ENCODE data around the gene ZNF74.

ZNF74 gene

GRCh38 chr22:20430101-20430719 lies 36.3 kb downstream of the ZNF74 start:
- in situ Hi-C loops (cut with MboI; ENCODE audit: low sequenced_read_pairs), result no loop called here

- in situ Hi-C loops (cut with MboI; ENCODE audit: low sequenced_read_pairs), result no loop called here
These were observed 37.0 kb downstream of the ZNF74 start for GRCh38 chr22:20430720-20431510.

DNA sequence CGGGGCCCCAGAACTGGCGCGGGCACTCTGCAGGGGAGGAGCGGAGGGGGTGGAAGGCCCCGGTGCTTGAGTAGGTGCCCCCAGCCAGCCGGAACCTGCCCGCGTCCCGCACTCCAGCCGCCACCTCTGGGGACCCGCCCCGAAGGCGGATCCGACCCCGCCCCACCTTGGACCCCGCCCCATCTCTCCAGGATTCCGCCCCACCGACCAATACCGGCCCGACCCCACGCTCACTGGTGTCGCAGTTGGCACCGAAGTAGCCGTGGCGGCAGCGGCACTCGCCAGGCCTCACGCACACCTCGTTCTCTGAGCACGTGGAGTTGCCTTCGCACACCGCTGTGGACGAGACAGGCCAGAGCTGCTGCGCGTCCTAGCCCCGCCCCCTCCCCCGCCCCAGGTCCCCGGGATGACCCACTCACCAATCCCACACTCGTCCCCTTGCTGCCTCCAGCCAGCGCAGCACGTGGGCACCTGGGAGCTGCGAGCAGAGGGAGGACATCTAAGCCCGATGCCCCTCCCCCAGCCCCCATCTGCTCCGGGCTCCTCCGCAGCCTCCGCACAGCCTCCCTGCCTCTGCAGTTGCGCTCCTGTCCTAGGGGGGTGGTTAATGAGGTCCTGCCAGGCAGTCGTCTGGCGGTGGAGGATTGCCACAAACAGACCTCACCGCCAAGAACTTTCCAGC lies 37.7 kb downstream of the ZNF74 start:
- in situ Hi-C loops (cut with MboI; ENCODE audit: low sequenced_read_pairs), result no loop called here

- in situ Hi-C loops (cut with MboI; ENCODE audit: low sequenced_read_pairs), result no loop called here
These were observed 38.3 kb downstream of the ZNF74 start for GRCh38 chr22:20432244-20432686.

DNA sequence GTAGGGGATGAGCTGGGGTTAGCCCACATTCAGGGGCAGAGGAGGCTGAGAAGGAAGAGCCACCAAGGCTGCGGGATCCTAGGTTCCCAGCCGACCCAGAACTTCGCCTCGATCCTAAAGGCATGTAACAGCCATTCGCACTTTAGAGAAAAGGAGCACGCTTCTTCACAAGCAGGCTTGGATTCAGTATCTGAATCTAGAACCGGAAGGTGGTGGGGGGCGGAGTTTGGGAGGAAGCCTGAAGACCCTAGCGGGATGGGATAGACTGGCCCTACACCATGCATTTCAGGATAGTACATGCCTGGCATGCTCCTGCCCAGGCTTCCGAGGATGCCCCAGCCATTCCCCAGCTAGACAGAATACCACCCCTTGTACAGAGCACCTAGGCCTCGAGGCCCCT lies 39.2 kb downstream of the ZNF74 start:
- in situ Hi-C loops (cut with MboI; ENCODE audit: low sequenced_read_pairs), result no loop called here

GRCh38 chr22:20433686-20434241 lies 39.8 kb downstream of the ZNF74 start:
- in situ Hi-C loops (cut with MboI; ENCODE audit: low sequenced_read_pairs), result no loop called here

DNA sequence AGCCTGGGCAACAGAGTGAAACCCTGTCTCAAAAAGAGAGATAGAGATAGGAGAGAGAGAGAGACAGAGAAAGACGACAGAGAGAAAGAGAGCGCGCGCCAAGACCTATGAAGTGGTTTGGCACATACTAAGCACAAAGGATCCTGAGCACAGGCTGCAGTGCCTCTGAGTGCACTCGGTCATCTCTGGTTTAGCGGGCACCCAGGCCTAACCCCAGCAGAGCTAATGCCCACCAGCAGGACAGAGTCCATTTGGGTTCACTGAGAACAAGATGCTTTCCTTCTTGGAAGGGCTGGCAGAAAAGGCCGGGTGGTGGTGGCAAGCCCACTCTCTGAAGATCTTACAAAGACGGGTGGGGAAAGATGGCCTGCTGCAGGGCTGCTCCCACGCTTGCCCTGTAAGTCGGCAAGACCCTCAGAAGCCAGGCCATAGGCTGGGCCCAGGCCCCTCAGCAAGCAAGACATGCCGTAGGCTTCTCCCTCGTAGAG lies 40.4 kb downstream of the ZNF74 start:
- in situ Hi-C loops (cut with MboI; ENCODE audit: low sequenced_read_pairs), result no loop called here

GRCh38 chr22:20434773-20435172 lies 40.8 kb downstream of the ZNF74 start:
- in situ Hi-C loops (cut with MboI; ENCODE audit: low sequenced_read_pairs), result no loop called here

DNA sequence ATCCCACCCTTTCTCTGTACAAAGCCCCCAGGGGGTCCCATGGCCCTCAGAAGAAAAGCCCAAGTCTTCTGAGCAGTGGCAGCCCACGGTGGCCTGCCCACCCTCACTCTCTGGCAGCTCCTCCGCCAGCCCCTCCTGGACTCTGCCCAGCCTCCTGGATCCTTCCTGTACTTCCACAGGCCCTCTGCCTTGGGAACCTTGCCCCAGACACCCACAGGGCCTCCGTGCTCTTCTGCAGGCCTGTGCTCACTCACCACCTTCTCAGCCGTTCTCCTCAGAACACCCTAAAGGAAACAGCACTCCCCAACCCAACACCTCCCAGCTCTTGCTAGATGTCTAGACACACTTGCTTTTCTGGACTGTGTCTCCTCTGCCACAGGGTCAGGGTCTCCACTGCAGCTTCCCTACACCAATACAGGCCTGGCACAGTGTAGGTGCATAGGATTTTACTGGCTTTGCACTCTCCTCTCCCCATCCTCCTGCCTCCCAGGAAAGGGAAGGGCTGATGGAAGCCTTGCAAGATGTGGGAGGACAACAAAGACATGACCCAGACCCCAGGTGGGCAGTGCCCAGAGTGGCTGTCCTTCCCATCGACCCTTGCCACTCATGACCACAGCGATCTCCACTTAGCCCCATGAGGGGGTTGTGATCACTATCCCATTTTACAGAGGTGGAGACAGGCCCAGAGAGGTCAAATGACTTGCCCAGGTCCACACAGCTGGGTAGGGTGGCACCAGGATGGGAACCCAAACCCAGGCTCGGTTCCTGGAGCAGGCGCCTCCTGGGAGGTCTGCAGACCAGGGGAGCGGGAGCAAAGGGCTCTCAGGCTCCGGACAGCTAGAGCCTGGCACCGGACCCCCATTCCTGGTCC lies 41.7 kb downstream of the ZNF74 start:
- in situ Hi-C loops (cut with MboI; ENCODE audit: low sequenced_read_pairs), result no loop called here

GRCh38 chr22:20436307-20436767 lies 42.4 kb downstream of the ZNF74 start:
- in situ Hi-C loops (cut with MboI; ENCODE audit: low sequenced_read_pairs), result no loop called here

- in situ Hi-C loops (cut with MboI; ENCODE audit: low sequenced_read_pairs), result no loop called here
These were observed 43.0 kb downstream of the ZNF74 start for GRCh38 chr22:20436768-20437612.

DNA sequence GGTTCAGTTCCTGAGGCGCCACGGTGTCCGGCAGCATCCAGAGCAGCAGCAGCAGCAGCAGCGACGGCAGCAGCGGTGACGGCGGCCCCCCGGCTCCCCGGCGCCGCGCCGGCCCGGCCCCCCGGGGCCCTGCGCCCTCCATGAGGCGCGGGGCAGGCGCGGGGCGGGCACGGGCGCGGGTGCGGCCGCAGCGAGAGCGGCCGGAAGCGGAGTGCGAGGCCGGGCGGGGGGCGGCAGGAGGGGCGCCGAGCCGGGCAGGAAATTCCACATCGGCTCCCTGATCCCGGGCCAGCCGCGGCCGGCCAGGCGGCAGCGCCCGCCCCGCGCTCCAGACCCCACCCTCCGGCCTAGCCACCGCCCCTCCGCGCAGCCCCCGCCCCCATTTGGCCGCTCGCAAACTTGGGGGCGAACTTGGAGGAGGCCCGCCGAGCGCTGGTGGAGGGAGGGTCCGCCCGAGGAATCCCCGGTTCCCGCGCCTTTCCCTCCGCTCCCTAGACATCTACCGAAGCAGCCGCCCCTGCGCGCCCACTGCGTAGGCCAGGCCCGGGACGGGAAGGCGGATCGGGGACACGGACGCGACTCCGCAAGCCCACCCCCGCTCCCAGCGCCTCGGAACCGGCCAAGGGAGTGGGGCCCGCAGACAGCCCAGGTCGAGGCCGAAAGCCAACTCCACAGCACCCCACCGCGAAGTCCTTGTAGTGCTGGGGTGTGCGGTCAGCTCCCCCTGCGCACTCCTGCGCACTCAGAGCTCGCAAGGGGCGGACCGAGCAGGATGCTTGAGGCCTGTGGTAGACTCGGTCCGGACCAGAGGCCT lies 43.9 kb downstream of the ZNF74 start, which contains the start of gene SCARF2:
TSS of gene SCARF2 (minus strand) at position 213 of the 814 bp plus-strand sequence. CDS start at position 142, 71 bp downstream.
- in situ Hi-C loops (cut with MboI; ENCODE audit: low sequenced_read_pairs), result no loop called here

GRCh38 chr22:20438427-20438677 lies 44.4 kb downstream of the ZNF74 start:
- in situ Hi-C loops (cut with MboI; ENCODE audit: low sequenced_read_pairs), result no loop called here

GRCh38 chr22:20438678-20439492 lies 44.9 kb downstream of the ZNF74 start:
- in situ Hi-C loops (cut with MboI; ENCODE audit: low sequenced_read_pairs), result no loop called here

DNA sequence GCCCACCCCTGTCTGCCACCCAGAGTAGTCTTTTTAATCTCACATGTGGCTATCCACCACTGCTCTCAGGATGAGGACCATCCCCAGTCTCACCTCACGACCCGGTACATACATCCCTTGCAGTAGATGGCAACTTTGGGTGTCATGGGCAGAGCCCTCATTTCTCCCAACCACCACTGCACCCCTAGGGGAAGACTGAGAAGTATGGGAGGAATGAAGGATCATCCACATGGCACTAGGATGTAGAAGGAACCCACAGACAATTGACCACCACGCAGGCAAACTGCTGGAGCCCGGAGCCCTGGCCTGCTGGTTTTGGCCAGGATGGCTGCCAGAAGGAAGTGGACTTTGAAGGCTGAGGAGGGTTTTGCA lies 45.6 kb downstream of the ZNF74 start:
- in situ Hi-C loops (cut with MboI; ENCODE audit: low sequenced_read_pairs), result no loop called here

GRCh38 chr22:20439928-20440575 lies 46.1 kb downstream of the ZNF74 start:
- in situ Hi-C loops (cut with MboI; ENCODE audit: low sequenced_read_pairs), result no loop called here
